Heart left ventricle (tissue), 16 donors: ENCODE results near the gene B4GALNT4. TPM values are rescaled to one million over a fixed set of nuclear protein-coding genes. Genes with fewer than 3 reads are reported as not detected.
"Not testable (repeated sequence)": the region's sequence is repeated elsewhere in the genome, so short reads cannot be mapped to it uniquely, and the experiment has no call there.

ENCODE experiments used
- ATAC-seq, 4 donors: fragments of 200-7000 bp; cut with Tn5 transposase; one replicate each; pipeline ENCODE4 v1.9.1; 2020 to 2022; ENCODE audit warnings: moderate library complexity in 4 of 4, mild to moderate bottlenecking in 3 of 4, moderate number of reproducible peaks in 1 of 4
- DNase-seq, 5 donors: peaks; one replicate each; pipeline ENCODE4 v3.0.0-alpha.2; 2020
- H3K27ac ChIP-seq, 12 donors: fragments of 200-600 bp; sonication (generic) in 4 of 12; one replicate each; pipeline versions ENCODE4 v1.5.0 to v1.8.0; 2016 to 2022; ENCODE audit warnings: mild to moderate bottlenecking in 2 of 12
- H3K27me3 ChIP-seq, 9 donors: fragments of 200-600 bp; sonication (generic) in 2 of 9; one replicate each; pipeline versions ENCODE4 v1.5.1 to v1.8.0; 2016 to 2022; ENCODE audit warnings: mild to moderate bottlenecking in 3 of 9
- H3K36me3 ChIP-seq, 9 donors: fragments of 200-600 bp; sonication (generic) in 2 of 9; one replicate each; pipeline versions ENCODE4 v1.5.0 to v1.8.0; 2018 to 2022; ENCODE audit warnings: mild to moderate bottlenecking in 2 of 9
- H3K4me1 ChIP-seq, 12 donors: fragments of 200-600 bp; sonication (generic) in 4 of 12; one replicate each; pipeline versions ENCODE4 v1.5.0 to v1.8.0; 2016 to 2022; ENCODE audit warnings: mild to moderate bottlenecking in 3 of 12
- H3K4me3 ChIP-seq, 12 donors: fragments of 200-600 bp; sonication (generic) in 4 of 12; one replicate each; pipeline versions ENCODE4 v1.5.0 to v1.8.0; 2017 to 2022; ENCODE audit warnings: mild to moderate bottlenecking in 9 of 12, moderate library complexity in 4 of 12
- H3K9me3 ChIP-seq, 12 donors: fragments of 200-600 bp; sonication (generic) in 4 of 12; one replicate each; pipeline versions ENCODE4 v1.5.0 to v1.8.0; 2016 to 2022; ENCODE audit warnings: mild to moderate bottlenecking in 1 of 12
- POLR2A ChIP-seq, 2 donors: fragments of 450-650 bp; IDR thresholded peaks; one replicate each; pipeline ENCODE4 v1.6.1; 2017; ENCODE audit warnings: antibody characterized with exemption in 2 of 2, mild to moderate bottlenecking in 2 of 2, moderate library complexity in 2 of 2
- WGBS, 4 donors: extraction: QIAGEN DNeasy Blood & Tissue Kit in 2 of 4; methylation state at CpG; one replicate each; pipeline versions ENCODE4 v1.1.5 to v1.1.7; 2013 to 2018; 5-methylcytosine and 5-hydroxymethylcytosine counted together
- intact Hi-C, 10 donors: fragments of 100-400 bp; cut with DNase I; formaldehyde crosslinking; loops; one replicate each; pipeline versions ENCODE4 v1.11.1 to v1.14.2; 2022
- polyA plus RNA-seq, 2 donors: library from polyadenylated mRNA; stranded (reverse); fragments of 200-250 nt; gene quantifications; one replicate each; pipeline ENCODE4 v1.2.3, GENCODE V29; 2013
- total RNA-seq, 9 donors: library from RNA; depleted of rRNA in 2 of 9; stranded (reverse); fragments of >200 nt in 2 of 9; fragmentation: NEBNext Ultra II Directional in 3 of 9; extraction: Animal tissue kit (Norgen Biotek cat#: 25700) in 3 of 9; gene quantifications; one replicate each; pipeline versions ENCODE4 v1.1.0 to v1.2.4, GENCODE V29; 2016 to 2023
- TF ChIP-seq, protein P1 (sequence below), 12 donors: fragments of 200-600 bp; sonication (generic) in 4 of 12; IDR thresholded peaks; one replicate each; pipeline versions ENCODE4 v1.5.0 to v1.8.0; 2018 to 2022; ENCODE audit warnings: antibody characterized with exemption in 12 of 12, mild to moderate bottlenecking in 5 of 12
- donor health status: ischemic (EF 13 %, LVEDD 7.1; RV severe dilation, severe dysfunction).
- donor health status: healthy with polysubstance abuse.
- donor health status: DM: no; HTN: yes; CAD: no.
- donor health status: DM: no; HTN: no; CAD: no.
- donor health status: ischemic (EF 25% LVEDD 6.9; RV normal size, moderate dysfunction).
- donor health status: ischemic (EF 25% LVEDD 5.7; RV mildly dilated, moderate dysfunction).
- donor health status: healthy.
- donor health status: DM: yes; HTN: yes; CAD: no.
- donor health status: ischemic (EF 35%, LVEDD 5.7; RV mildly dilated, moderate dysfunction).
- donor health status: nonischemic (EF 11% LVEDD 7.7; RV severe dilation, severe dysfunction).
- donor health status: DM: yes; HTN: yes; CAD: no.
- donor health status: PGD.
- donor health status: ischemic (EF 29% LVEDD 5.4; RV normal size, mild dysfunction).
- donor health status: nonischemic (EF 23%, LVEDD 6.1; RV moderate dilation, normal function).

The B4GALNT4 gene
- total and polyA plus RNA-seq, 11 donors = 0.28 to 1.9 (median 0.68) TPM; not detected in 2

GRCh38 chr11:399731-400211, 30.5 kb downstream of the B4GALNT4 start:
- WGBS, 4 donors = 29 to 81% (median 49%) methylated on average over 10 to 21 of the region's 21 CpGs
- intact Hi-C loops = loop anchor here in 1 of 10 donors (10.0 kb wide), 1 partner anchor 115 kb away; no protein-coding TSS in a partner anchor

GRCh38 chr11:400241-400689, 31.0 kb downstream of the B4GALNT4 start:
- intact Hi-C loops = loop anchor here in 1 of 10 donors (10.0 kb wide), 1 partner anchor 115 kb away; no protein-coding TSS in a partner anchor
- WGBS, 4 donors = 7 to 79% (median 32%) methylated on average over 28 to 50 of the region's 50 CpGs
- DNase-seq (peak in 3 of 5 donors; percentile 6 to 21 (median 18)), ATAC-seq (no peak)
- Histone ChIP-seq H3K4me3 (no peak overlapping the region), H3K9me3 (no peaks in the 10 kb centered on the region), H3K27me3 (peaks cover 0 to 28% (median 7%) of the 10 kb centered on the region in 9 donors), H3K36me3 (no peaks in the 10 kb centered on the region), H3K27ac (no peak overlapping the region), H3K4me1 (peaks cover 0 to 25% (median 0%) of the 10 kb centered on the region in 12 donors)
- TF ChIP-seq, protein P1, sequence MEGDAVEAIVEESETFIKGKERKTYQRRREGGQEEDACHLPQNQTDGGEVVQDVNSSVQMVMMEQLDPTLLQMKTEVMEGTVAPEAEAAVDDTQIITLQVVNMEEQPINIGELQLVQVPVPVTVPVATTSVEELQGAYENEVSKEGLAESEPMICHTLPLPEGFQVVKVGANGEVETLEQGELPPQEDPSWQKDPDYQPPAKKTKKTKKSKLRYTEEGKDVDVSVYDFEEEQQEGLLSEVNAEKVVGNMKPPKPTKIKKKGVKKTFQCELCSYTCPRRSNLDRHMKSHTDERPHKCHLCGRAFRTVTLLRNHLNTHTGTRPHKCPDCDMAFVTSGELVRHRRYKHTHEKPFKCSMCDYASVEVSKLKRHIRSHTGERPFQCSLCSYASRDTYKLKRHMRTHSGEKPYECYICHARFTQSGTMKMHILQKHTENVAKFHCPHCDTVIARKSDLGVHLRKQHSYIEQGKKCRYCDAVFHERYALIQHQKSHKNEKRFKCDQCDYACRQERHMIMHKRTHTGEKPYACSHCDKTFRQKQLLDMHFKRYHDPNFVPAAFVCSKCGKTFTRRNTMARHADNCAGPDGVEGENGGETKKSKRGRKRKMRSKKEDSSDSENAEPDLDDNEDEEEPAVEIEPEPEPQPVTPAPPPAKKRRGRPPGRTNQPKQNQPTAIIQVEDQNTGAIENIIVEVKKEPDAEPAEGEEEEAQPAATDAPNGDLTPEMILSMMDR (IDR thresholded peaks at IDR 0.05) = no peak
- TF ChIP-seq POLR2A (IDR thresholded peaks at IDR 0.05) = no peak

More at GRCh38 chr11:399731-400211, 30.5 kb downstream of the B4GALNT4 start:
- Histone ChIP-seq H3K4me1 (peaks cover 0 to 25% (median 0%) of the 10 kb centered on the region in 12 donors), H3K36me3 (no peaks in the 10 kb centered on the region), H3K9me3 (no peaks in the 10 kb centered on the region), H3K27ac (no peak overlapping the region), H3K4me3 (no peak overlapping the region), H3K27me3 (peaks cover 0 to 31% (median 7%) of the 10 kb centered on the region in 9 donors)
- TF ChIP-seq, protein P1 (IDR thresholded peaks at IDR 0.05) = no peak
- no peak for TF ChIP-seq POLR2A (IDR thresholded peaks at IDR 0.05)
- DNase-seq (peak in 2 of 5 donors; percentile 15 to 19), ATAC-seq (no peak)

GRCh38 chr11:401196-401595, 31.9 kb downstream of the B4GALNT4 start:
- WGBS, 4 donors = 96% methylated on average over 41 of the region's 52 CpGs; no CpG with 5 or more reads in 3 of the 4 donors
- H3K4me3 ChIP-seq, H3K9me3 ChIP-seq, ATAC-seq, H3K27ac ChIP-seq, H3K36me3 ChIP-seq: not testable (repeated sequence)
- Histone ChIP-seq H3K27me3 (peaks cover 0 to 23% (median 7%) of the 10 kb centered on the region in 9 donors), H3K4me1 (peaks cover 0 to 33% (median 6%) of the 10 kb centered on the region in 12 donors)
- intact Hi-C loops = loop anchor here in 1 of 10 donors (10.0 kb wide), 1 partner anchor 114 kb away; no protein-coding TSS in a partner anchor
- peak in 1 of 5 donors; percentile 6 for DNase-seq

- TF ChIP-seq POLR2A (IDR thresholded peaks at IDR 0.05) = no peak
- no peak overlapping the region for H3K4me3 ChIP-seq
- no peaks in the 10 kb centered on the region for H3K9me3 ChIP-seq
- intact Hi-C loops = loop anchor here in 1 of 10 donors (10.0 kb wide), 1 partner anchor 112 kb away; no protein-coding TSS in a partner anchor
- 50 to 89% (median 75%) methylated on average over 33 to 55 of the region's 55 CpGs for WGBS, 4 donors
- DNase-seq (peak in 4 of 5 donors; percentile 6 to 64 (median 20)), ATAC-seq (no peak)
- peaks cover 0 to 23% (median 7%) of the 10 kb centered on the region in 9 donors for H3K27me3 ChIP-seq
- no peaks in the 10 kb centered on the region for H3K36me3 ChIP-seq
- no peak overlapping the region for H3K27ac ChIP-seq
- H3K4me1 ChIP-seq = peaks cover 0 to 34% (median 15%) of the 10 kb centered on the region in 12 donors
Measured at GRCh38 chr11:403021-403760, 33.9 kb downstream of the B4GALNT4 start.
